Tibial nerve (tissue), 4 donors: ENCODE results near the gene ANK2. TPM values are rescaled to one million over a fixed set of nuclear protein-coding genes. Genes with fewer than 3 reads are reported as not detected.
A peak's percentile ranks its signal among the peaks of the same experiment; 100 is the strongest.

Source experiments
- DNase-seq, 2 donors: peaks; one replicate each; pipeline ENCODE4 v3.0.0-alpha.2; 2019; ENCODE audit warnings: low spot score in 2 of 2
- H3K27ac ChIP-seq, 4 donors: fragments of 200-600 bp; sonication (generic) in 3 of 4; one replicate each; pipeline ENCODE4 v1.5.1; 2017 to 2019; ENCODE audit warnings: mild to moderate bottlenecking in 1 of 4
- H3K27me3 ChIP-seq, 2 donors: fragments of 200-600 bp; sonication (generic) in 1 of 2; one replicate each; pipeline versions ENCODE4 v1.5.1 to v1.6.0; 2017 to 2019
- H3K36me3 ChIP-seq, 3 donors: fragments of 200-600 bp; sonication (generic); one replicate each; pipeline ENCODE4 v1.5.1; 2018 to 2019
- H3K4me1 ChIP-seq, 4 donors: fragments of 200-600 bp; sonication (generic) in 3 of 4; one replicate each; pipeline ENCODE4 v1.5.1; 2017 to 2019
- H3K4me3 ChIP-seq, 4 donors: fragments of 200-600 bp; sonication (generic) in 3 of 4; one replicate each; pipeline ENCODE4 v1.5.1; 2017 to 2019; ENCODE audit warnings: mild to moderate bottlenecking in 1 of 4, moderate library complexity in 1 of 4
- H3K9me3 ChIP-seq, 4 donors: fragments of 200-600 bp; sonication (generic) in 3 of 4; one replicate each; pipeline ENCODE4 v1.5.1; 2017 to 2019
- EP300 ChIP-seq, 2 donors: sonication (generic); formaldehyde crosslinking; IDR thresholded peaks; one replicate each; pipeline ENCODE4 v1.6.1; 2017; ENCODE audit warnings: antibody characterized with exemption in 2 of 2, mild to moderate bottlenecking in 1 of 2
- POLR2A ChIP-seq, 2 donors: fragments of 450-650 bp; IDR thresholded peaks; one replicate each; pipeline ENCODE4 v1.6.1; 2017; ENCODE audit warnings: antibody characterized with exemption in 2 of 2, mild to moderate bottlenecking in 2 of 2, moderate library complexity in 2 of 2
- WGBS, 2 donors: methylation state at CpG; one replicate each; pipeline ENCODE4 v1.1.5; 2018; 5-methylcytosine and 5-hydroxymethylcytosine counted together
- total RNA-seq, 4 donors: library from RNA; depleted of rRNA; stranded (reverse); fragments of >200 nt; gene quantifications; one replicate each; pipeline ENCODE4 v1.1.0, GENCODE V29; 2016
- TF ChIP-seq, protein P1 (sequence below), 5 experiments: fragments of 200-600 bp in 3 of 5; fragments of 450-650 bp in 2 of 5; sonication (generic) in 3 of 5; IDR thresholded peaks; one replicate each; pipeline ENCODE4 v1.5.1; 2016 to 2019; ENCODE audit warnings: antibody characterized with exemption in 5 of 5, mild to moderate bottlenecking in 3 of 5, moderate library complexity in 2 of 5

The ANK2 gene
- 100 to 1,000 TPM in 1 of 4 donors, 10 to 100 TPM in 3; 63.9 to 113 (median 87.5) TPM for total RNA-seq

DNA sequence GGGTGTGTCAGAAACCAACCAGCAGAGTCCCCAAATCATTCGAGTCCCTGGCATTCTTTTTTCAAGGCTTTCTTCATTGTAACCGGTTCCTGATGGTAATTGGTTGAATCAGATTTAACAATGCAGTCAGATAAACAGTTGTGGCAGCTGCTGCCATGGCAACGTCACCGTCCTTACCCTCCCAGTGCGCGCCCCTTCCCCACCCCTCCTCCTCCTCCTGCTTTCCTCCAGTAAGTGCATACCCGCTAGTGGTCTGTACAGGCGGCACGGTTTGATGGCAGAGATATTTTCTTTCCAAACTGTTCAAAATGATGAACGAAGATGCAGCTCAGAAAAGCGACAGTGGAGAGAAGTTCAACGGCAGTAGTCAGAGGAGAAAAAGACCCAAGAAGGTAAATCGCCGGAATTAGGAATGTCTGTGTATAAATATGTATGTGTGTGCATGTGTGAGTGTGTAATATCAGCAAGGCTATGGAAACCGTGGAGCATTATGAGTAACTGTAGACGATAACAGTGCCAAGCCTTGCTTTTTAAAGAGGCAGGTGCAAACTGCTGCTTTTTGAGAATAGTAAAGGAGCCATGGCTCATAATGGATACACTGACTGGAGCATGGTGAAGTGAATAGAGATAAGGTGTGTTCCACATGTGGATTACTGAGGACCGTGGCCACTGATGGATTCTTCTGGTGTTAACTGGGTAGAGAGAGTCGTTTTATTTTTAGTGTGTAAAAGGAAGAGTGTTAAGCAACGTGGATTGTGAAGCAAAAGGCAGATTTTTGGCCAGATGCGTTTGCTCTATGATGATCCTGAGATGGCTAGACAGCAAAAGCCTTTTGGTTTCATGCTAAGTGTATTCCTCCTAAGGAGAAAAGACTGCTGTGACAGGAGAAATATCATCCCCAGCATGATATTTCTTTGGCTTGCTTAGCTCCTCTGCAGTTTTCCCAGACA, at the start of gene ANK2:
Gene ANK2 (plus strand): TSS at position 233 of the 950 bp plus-strand sequence. CDS start 76 bp downstream, at position 309.
- WGBS, 2 donors = 20 to 22% methylated on average over 20 of the region's 20 CpGs
- Histone ChIP-seq H3K27me3 (no peaks in the 10 kb centered on the region), H3K4me1 (peaks cover 0 to 12% (median 0%) of the 10 kb centered on the region in 4 donors), H3K4me3 (peak within 1 kb of the TSS in 2 of 4 donors; percentile 6 to 29), H3K27ac (no peak within 1 kb of the TSS), H3K36me3 (no peaks in the 10 kb centered on the region), H3K9me3 (no peaks in the 10 kb centered on the region)
- DNase-seq = no peak
- TF ChIP-seq EP300 (IDR thresholded peaks at IDR 0.05) (no peak), POLR2A (IDR thresholded peaks at IDR 0.05) (no peak)
- TF ChIP-seq, protein P1, sequence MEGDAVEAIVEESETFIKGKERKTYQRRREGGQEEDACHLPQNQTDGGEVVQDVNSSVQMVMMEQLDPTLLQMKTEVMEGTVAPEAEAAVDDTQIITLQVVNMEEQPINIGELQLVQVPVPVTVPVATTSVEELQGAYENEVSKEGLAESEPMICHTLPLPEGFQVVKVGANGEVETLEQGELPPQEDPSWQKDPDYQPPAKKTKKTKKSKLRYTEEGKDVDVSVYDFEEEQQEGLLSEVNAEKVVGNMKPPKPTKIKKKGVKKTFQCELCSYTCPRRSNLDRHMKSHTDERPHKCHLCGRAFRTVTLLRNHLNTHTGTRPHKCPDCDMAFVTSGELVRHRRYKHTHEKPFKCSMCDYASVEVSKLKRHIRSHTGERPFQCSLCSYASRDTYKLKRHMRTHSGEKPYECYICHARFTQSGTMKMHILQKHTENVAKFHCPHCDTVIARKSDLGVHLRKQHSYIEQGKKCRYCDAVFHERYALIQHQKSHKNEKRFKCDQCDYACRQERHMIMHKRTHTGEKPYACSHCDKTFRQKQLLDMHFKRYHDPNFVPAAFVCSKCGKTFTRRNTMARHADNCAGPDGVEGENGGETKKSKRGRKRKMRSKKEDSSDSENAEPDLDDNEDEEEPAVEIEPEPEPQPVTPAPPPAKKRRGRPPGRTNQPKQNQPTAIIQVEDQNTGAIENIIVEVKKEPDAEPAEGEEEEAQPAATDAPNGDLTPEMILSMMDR (IDR thresholded peaks at IDR 0.05) = no peak

DNA sequence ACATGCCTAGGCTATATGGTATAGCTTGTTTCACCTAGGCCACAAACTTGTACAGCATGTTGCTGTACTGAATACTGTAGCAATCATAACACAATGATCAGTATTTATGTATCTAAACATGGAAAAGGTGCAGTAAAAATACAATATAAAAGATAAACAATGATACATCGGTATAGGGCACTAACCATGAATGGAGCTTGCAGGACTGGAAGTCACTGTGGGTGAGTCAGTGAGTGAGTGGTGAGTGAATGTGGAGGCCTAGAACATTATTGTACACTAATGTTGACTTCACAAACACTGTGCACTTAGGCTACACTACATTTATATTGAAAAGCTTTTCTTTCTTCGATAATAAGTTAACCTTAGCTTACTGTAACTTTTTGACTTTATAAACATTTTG, 45.6 kb upstream of the ANK2 start:
- no peaks in the 10 kb centered on the region for H3K9me3 ChIP-seq
- DNase-seq = no peak
- no peak overlapping the region for H3K4me3 ChIP-seq
- H3K27me3 ChIP-seq = no peaks in the 10 kb centered on the region
- TF ChIP-seq EP300 (IDR thresholded peaks at IDR 0.05) (no peak), POLR2A (IDR thresholded peaks at IDR 0.05) (no peak)
- TF ChIP-seq, protein P1 (IDR thresholded peaks at IDR 0.05) = no peak
- H3K36me3 ChIP-seq = no peaks in the 10 kb centered on the region
- 70 to 73% methylated on average over 2 of the region's 2 CpGs for WGBS, 2 donors
- no peak overlapping the region for H3K27ac ChIP-seq
- no peaks in the 10 kb centered on the region for H3K4me1 ChIP-seq

DNA sequence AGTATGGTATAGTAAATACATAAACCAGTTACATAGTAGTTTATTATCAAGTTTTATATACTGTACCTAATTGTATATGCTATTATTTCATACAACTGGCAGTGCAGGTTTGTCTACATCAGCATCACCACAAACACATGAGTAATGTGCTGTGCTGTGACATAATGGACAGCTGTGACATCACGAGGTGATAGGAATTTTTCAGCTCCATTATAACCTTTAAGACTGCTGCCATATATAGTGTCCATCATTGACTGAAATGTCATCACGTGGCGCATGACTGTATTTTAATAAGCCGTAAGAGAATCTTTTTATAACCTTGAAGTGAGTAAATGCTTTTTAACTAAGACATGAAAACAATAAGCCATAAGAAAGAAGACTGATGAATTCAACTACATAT, 44.8 kb upstream of the ANK2 start:
- no peak overlapping the region for H3K4me3 ChIP-seq
- 70 to 94% methylated on average over 4 of the region's 4 CpGs for WGBS, 2 donors
- TF ChIP-seq, protein P1 (IDR thresholded peaks at IDR 0.05) = no peak
- TF ChIP-seq POLR2A (IDR thresholded peaks at IDR 0.05) = no peak
- TF ChIP-seq EP300 (IDR thresholded peaks at IDR 0.05) = no peak
- H3K36me3 ChIP-seq = no peaks in the 10 kb centered on the region
- no peaks in the 10 kb centered on the region for H3K4me1 ChIP-seq
- H3K9me3 ChIP-seq = no peaks in the 10 kb centered on the region
- DNase-seq = no peak
- no peak overlapping the region for H3K27ac ChIP-seq
- H3K27me3 ChIP-seq = no peaks in the 10 kb centered on the region

DNA sequence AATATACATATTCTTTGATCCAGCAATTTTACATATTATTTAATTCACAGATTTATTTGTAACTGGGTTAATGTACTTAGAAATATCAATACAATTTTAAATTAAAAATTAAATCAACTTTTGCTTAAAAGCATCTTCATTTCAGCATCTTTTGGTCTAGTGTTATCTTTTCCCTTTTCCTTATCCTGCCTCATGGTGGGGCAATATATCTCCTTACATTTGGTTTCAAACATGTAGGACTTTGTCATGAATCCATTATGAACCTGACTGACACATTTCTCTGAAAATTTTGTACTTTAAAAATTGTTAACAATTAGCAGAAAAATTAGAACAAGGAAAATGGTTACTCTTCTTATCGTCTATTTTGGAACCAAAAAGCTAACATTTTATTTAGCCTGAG, 42.8 kb upstream of the ANK2 start:
- H3K4me3 ChIP-seq = no peak overlapping the region
- WGBS, 2 donors = 92 to 97% methylated on average over 1 of the region's 1 CpG
- no peaks in the 10 kb centered on the region for H3K27me3 ChIP-seq
- no peaks in the 10 kb centered on the region for H3K9me3 ChIP-seq
- no peaks in the 10 kb centered on the region for H3K36me3 ChIP-seq
- TF ChIP-seq EP300 (IDR thresholded peaks at IDR 0.05) (no peak), POLR2A (IDR thresholded peaks at IDR 0.05) (no peak)
- TF ChIP-seq, protein P1 (IDR thresholded peaks at IDR 0.05) = no peak
- no peak overlapping the region for H3K27ac ChIP-seq
- H3K4me1 ChIP-seq = no peaks in the 10 kb centered on the region
- DNase-seq = no peak

DNA sequence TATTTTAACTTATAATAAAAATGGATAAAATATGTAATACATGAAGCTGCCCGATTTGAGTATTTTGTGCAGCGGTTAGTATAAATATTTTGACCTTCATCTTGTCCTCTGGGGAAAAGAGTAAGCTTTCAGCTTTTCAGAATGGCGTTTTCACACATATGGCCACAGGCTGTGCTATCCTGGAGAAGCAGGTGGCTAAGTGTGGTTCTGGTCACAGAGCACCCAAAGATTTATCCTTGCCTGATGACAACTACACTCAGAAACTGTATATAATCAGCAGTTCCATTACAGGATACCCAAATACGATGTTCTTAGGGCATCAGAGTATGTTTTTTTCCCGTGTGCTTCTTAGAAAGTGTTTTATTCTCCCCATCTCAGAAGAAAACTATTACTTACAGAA, 42.3 kb upstream of the ANK2 start:
- Histone ChIP-seq H3K27me3 (no peaks in the 10 kb centered on the region), H3K4me1 (no peaks in the 10 kb centered on the region), H3K36me3 (no peaks in the 10 kb centered on the region), H3K9me3 (no peaks in the 10 kb centered on the region), H3K4me3 (no peak overlapping the region), H3K27ac (no peak overlapping the region)
- TF ChIP-seq, protein P1 (IDR thresholded peaks at IDR 0.05) = no peak
- TF ChIP-seq EP300 (IDR thresholded peaks at IDR 0.05) = no peak
- no peak for TF ChIP-seq POLR2A (IDR thresholded peaks at IDR 0.05)
- no peak for DNase-seq
- 75 to 77% methylated on average over 5 of the region's 5 CpGs for WGBS, 2 donors
